Ishikawa (cell line): ENCODE measurements around the gene STT3B.

Source experiments
- CEBPB ChIP-seq: IDR thresholded peaks from 2 replicates; pipeline ENCODE4 v1.6.1; 2012
- CREB1 ChIP-seq: IDR thresholded peaks from 2 replicates; pipeline ENCODE4 v1.6.1; 2012; ENCODE audit warnings: low read depth
- EGR1 ChIP-seq: IDR thresholded peaks from 2 replicates; pipeline ENCODE4 v1.6.1; 2012
- EP300 ChIP-seq: IDR thresholded peaks from 2 replicates; pipeline ENCODE4 v1.6.1; 2012; ENCODE audit warnings: borderline replicate concordance
- FOXM1 ChIP-seq: IDR thresholded peaks from 2 replicates; pipeline ENCODE4 v1.6.1; 2012; ENCODE audit warnings: low read depth, borderline replicate concordance
- NFIC ChIP-seq: IDR thresholded peaks from 2 replicates; pipeline ENCODE4 v1.6.1; 2012
- RAD21 ChIP-seq: IDR thresholded peaks from 2 replicates; pipeline ENCODE4 v1.6.1; 2012; ENCODE audit warnings: low read depth
- TAF1 ChIP-seq: IDR thresholded peaks from 2 replicates; pipeline ENCODE4 v1.6.1; 2012; ENCODE audit warnings: low read depth, mild to moderate bottlenecking
- TCF12 ChIP-seq: IDR thresholded peaks from 2 replicates; pipeline ENCODE4 v1.6.1; 2012; ENCODE audit warnings: low read depth
- TEAD4 ChIP-seq: IDR thresholded peaks from 2 replicates; pipeline ENCODE4 v1.6.1; 2012
- USF1 ChIP-seq: IDR thresholded peaks from 2 replicates; pipeline ENCODE4 v1.6.1; 2012
- YY1 ChIP-seq: IDR thresholded peaks from 2 replicates; pipeline ENCODE4 v1.6.1; 2012; ENCODE audit warnings: low read depth
- ZBTB7A ChIP-seq: IDR thresholded peaks from 2 replicates; pipeline ENCODE4 v1.6.1; 2012; ENCODE audit warnings: low read depth
- TF ChIP-seq, protein P1 (sequence below): IDR thresholded peaks from 2 replicates; pipeline ENCODE4 v1.6.1; 2012
- TF ChIP-seq, protein P2 (sequence below): IDR thresholded peaks from 2 replicates; pipeline ENCODE4 v1.6.1; 2012; ENCODE audit warnings: low read depth, mild to moderate bottlenecking

Gene STT3B

GRCh38 chr3:31530960-31531335, 1.8 kb upstream of the STT3B start:
- TF ChIP-seq, protein P1, sequence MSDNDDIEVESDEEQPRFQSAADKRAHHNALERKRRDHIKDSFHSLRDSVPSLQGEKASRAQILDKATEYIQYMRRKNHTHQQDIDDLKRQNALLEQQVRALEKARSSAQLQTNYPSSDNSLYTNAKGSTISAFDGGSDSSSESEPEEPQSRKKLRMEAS = no peak
- TF ChIP-seq EP300 (no peak), TAF1 (no peak), FOXM1 (no peak), CEBPB (no peak), NFIC (no peak), ZBTB7A (no peak), RAD21 (no peak), CREB1 (no peak), YY1 (no peak), EGR1 (no peak), TEAD4 (no peak), TCF12 (no peak)
- TF ChIP-seq, protein P2, sequence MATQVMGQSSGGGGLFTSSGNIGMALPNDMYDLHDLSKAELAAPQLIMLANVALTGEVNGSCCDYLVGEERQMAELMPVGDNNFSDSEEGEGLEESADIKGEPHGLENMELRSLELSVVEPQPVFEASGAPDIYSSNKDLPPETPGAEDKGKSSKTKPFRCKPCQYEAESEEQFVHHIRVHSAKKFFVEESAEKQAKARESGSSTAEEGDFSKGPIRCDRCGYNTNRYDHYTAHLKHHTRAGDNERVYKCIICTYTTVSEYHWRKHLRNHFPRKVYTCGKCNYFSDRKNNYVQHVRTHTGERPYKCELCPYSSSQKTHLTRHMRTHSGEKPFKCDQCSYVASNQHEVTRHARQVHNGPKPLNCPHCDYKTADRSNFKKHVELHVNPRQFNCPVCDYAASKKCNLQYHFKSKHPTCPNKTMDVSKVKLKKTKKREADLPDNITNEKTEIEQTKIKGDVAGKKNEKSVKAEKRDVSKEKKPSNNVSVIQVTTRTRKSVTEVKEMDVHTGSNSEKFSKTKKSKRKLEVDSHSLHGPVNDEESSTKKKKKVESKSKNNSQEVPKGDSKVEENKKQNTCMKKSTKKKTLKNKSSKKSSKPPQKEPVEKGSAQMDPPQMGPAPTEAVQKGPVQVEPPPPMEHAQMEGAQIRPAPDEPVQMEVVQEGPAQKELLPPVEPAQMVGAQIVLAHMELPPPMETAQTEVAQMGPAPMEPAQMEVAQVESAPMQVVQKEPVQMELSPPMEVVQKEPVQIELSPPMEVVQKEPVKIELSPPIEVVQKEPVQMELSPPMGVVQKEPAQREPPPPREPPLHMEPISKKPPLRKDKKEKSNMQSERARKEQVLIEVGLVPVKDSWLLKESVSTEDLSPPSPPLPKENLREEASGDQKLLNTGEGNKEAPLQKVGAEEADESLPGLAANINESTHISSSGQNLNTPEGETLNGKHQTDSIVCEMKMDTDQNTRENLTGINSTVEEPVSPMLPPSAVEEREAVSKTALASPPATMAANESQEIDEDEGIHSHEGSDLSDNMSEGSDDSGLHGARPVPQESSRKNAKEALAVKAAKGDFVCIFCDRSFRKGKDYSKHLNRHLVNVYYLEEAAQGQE = no peak

DNA sequence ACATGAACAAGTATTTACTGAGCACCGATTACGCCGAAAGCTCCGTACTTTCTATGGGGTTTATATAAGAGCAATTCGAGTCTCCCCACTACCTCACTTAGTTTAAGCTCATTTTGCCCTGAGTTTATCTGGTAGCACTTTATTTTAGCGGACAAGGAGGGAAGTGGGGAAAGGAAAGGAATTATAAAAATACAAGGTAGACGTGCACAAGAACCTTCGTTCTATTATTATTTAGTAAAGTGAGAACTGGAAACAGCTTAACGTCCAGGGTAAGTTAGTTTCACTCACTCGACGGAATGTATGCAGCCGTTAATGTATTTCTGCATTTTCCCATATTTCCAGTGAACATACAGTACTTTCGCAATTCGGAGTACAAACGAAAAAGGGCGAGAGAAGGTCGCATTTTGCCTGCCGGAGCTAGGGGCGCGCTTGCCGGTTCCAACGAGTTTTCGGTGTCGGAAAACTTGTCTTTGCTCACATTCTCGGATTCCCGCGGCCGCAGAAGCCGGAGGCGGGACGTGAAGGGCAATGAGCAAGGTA, 1.2 kb upstream of the STT3B start:
- no peak for TF ChIP-seq TCF12
- TF ChIP-seq ZBTB7A = no peak
- TF ChIP-seq CEBPB = peak; percentile 74
- TF ChIP-seq TEAD4 = no peak
- no peak for TF ChIP-seq EGR1

DNA sequence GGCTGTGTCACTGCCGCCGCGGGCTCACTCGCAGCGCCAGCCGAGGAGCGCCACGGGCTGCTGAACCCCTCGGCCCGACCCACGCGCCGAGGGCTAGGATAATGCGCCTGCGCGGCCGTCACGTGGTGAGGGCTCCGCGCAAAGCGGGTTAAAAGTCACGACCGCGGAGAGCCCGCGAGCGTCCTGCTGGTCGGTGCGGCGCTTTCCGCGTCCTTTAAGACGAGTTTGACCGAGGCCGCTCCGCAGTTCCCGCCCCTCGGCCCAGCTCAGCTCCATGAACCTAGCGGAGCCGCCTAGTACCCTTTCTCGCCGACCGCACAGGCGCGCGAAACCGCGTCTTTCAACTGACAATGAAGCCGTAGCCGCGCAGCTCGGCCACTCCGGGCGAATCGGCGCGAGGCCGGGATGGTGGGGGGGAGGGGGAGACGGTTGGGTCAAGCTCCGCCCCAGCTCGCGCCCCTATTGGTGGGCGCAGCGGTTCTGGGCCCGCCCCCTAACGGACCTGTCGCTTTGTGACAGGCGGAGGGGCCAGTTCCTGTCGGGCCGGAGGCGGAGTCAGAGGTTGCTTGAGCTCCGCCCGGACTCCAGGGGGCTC, 636 bp upstream of the STT3B start:
- TF ChIP-seq CREB1 (peak; percentile 59), EP300 (no peak), YY1 (0 out of 2 replicates have a peak, but pooled peaks have one; percentile 48), RAD21 (no peak), USF1 (peak; percentile 96), CEBPB (no peak), ZBTB7A (no peak), TAF1 (peak; percentile 73), TCF12 (peak; percentile 76), TEAD4 (no peak), NFIC (no peak), EGR1 (no peak), FOXM1 (peak; percentile 91)
- TF ChIP-seq, protein P2 = no peak
- TF ChIP-seq, protein P1 = peak; percentile 95

DNA sequence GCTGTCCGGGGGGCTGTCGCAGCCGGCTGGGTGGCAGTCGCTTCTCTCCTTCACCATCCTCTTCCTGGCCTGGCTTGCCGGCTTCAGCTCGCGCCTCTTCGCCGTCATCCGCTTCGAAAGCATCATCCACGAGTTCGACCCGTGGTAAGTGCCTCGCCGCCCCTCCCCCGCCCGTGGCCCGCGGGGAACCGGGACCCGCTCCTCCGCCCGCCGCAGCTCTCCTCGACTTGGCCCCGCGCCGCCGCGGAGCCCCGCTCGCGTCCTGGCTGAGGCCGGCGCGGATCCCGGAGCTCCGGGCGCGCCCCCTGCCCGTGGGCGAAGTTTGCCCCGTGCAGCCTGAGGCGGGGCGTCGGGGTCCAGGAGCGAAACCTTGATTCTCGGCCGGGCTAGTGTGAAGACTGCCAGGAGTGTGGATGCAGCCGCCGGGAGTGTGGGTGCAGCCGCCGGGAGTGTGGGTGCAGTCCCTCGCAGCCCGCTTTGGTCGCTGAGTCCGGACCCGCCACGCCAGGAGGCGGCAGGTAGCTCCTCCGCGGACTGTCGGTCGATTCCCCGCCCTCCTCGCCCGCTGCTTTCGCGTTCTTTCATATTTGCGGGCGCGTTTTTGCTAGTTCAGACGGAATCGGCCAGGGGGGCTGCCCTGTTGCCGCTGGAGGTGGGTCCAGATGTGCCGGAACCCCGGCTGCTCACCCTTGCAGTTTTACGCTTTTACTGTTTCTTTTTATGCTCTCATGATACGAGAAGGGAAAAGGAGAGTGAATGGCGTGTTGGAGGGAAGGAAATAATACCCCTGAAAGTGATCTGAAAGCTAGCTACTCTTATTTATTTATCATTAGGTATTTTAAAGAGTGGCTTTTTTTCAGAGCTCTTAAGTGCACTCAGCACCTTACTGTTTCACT, 692 bp downstream of the STT3B start:
- TF ChIP-seq EP300 (no peak), YY1 (peak; percentile 29; the same call in 1 of the 2 replicates)

- TF ChIP-seq, protein P2 = no peak
- TF ChIP-seq NFIC (no peak), USF1 (no peak), EGR1 (no peak), CEBPB (no peak), CREB1 (no peak), TCF12 (no peak), FOXM1 (no peak), TAF1 (no peak), EP300 (no peak)
- TF ChIP-seq, protein P1 = no peak
These were observed 1.3 kb downstream of the STT3B start for GRCh38 chr3:31534065-31534425.
